K562 (cell line): Measurements from ENCODE around the gene PPP2R3B. TPM values are rescaled to one million over a fixed set of nuclear protein-coding genes. Genes with fewer than 3 reads are reported as not detected.

Experiments
- GATA2 ChIP-seq: sonication (generic); formaldehyde crosslinking; IDR thresholded peaks from 2 replicates; pipeline ENCODE4 v1.4.0; 2020; ENCODE audit warnings: mild to moderate bottlenecking, missing genetic modification reagents
- HDAC2 ChIP-seq: fragments of 450-650 bp; IDR thresholded peaks from 2 replicates; pipeline ENCODE4 v1.6.1; 2016; ENCODE audit warnings: mild to moderate bottlenecking
- MAFF ChIP-seq: IDR thresholded peaks from 2 replicates; pipeline ENCODE4 v1.6.1; 2012; ENCODE audit warnings: low read length, improper control_type of control experiment
- POLR2G ChIP-seq: fragments of 200-400 bp; formaldehyde crosslinking; IDR thresholded peaks from 2 replicates; pipeline ENCODE4 v1.6.1; 2017; ENCODE audit warnings: low read depth, mild to moderate bottlenecking, antibody characterized with exemption, low read length, moderate library complexity
- SMAD4 ChIP-seq: fragments of 250-450 bp; sonication (Bioruptor Pico); conservative IDR thresholded peaks from 2 replicates; pipeline ENCODE4 v1.8.0; 2021; ENCODE audit warnings: inconsistent platforms, mild to moderate bottlenecking, moderate library complexity
- ZNF121 ChIP-seq: sonication (generic); formaldehyde crosslinking; conservative IDR thresholded peaks from 2 replicates; pipeline ENCODE4 v1.8.0; 2022; ENCODE audit warnings: missing genetic modification reagents
- ZNF23 ChIP-seq: fragments of 250-450 bp; sonication (Bioruptor Pico); IDR thresholded peaks from 2 replicates; pipeline ENCODE4 v1.4.0; 2020; ENCODE audit warnings: mild to moderate bottlenecking
- polyA plus RNA-seq, 8 experiments: library from polyadenylated mRNA; depleted of rRNA in 4 of 8; stranded (reverse) in 5 of 8; unstranded in 3 of 8; fragments of >200 nt; fragmentation: Nextera tagmentation in 2 of 8; fragmentation: Illumina TruSeq in 1 of 8; extraction: Ambion mirVana in 2 of 8; extraction: Trizol in 1 of 8; gene quantifications; 2 replicates each; pipeline versions ENCODE4 v1.2.1 to v1.2.3, GENCODE V29; 2011 to 2014; ENCODE audit warnings: inconsistent platforms in 1 of 8, missing spikeins in 1 of 8
- total RNA-seq, 7 experiments: library from RNA; depleted of rRNA in 6 of 7; stranded (reverse); fragments of >200 nt in 6 of 7; fragmentation: Illumina TruSeq in 2 of 7; extraction: Trizol in 2 of 7; gene quantifications; 2 replicates each; pipeline versions ENCODE4 v1.2.1 to v1.2.3, GENCODE V29; 2011 to 2021; ENCODE audit warnings: low replicate concordance in 1 of 7
- TF ChIP-seq, protein P1 (sequence below): fragments of 250-450 bp; sonication (Bioruptor Pico); IDR thresholded peaks from 2 replicates; pipeline ENCODE4 v1.5.1; 2021; ENCODE audit warnings: mild to moderate bottlenecking
- TF ChIP-seq, protein P2 (sequence below), 3 experiments: fragments of 200-800 bp in 1 of 3; fragments of 250-450 bp in 1 of 3; fragments of 450-650 bp in 1 of 3; sonication (Bioruptor Pico) in 1 of 3; sonication (Bioruptor generic) in 1 of 3; formaldehyde crosslinking in 1 of 3; IDR thresholded peaks; 2 replicates each; pipeline versions ENCODE4 v1.6.1 to v1.8.0; 2016 to 2022; ENCODE audit warnings: mild to moderate bottlenecking in 2 of 3, missing genetic modification characterization in 2 of 3, missing compliant biosample characterization in 1 of 3, moderate library complexity in 1 of 3
- TF ChIP-seq, protein P3 (sequence below): fragments of 450-650 bp; IDR thresholded peaks from 2 replicates; pipeline ENCODE4 v1.6.1; 2018; ENCODE audit not compliant: partially characterized antibody
- TF ChIP-seq, protein P4 (sequence below): IDR thresholded peaks from 3 replicates; pipeline ENCODE4 v1.6.1; 2011; ENCODE audit warnings: borderline replicate concordance, mild to moderate bottlenecking, moderate library complexity; ENCODE audit not compliant: insufficient read length; ENCODE audit errors: extremely low read depth
- TF ChIP-seq, protein P5 (sequence below): sonication (generic); formaldehyde crosslinking; IDR thresholded peaks from 2 replicates; pipeline ENCODE4 v1.8.0; 2022; ENCODE audit warnings: missing genetic modification reagents, mild to moderate bottlenecking, moderate library complexity, borderline replicate concordance

Gene PPP2R3B
- total and polyA plus RNA-seq, 9 of the 15 experiments (the other 6 are each of a cell fraction or from before 2014, with no cell fraction given): 0.04 to 18.2 (median 8.2) TPM; not detected in 1

DNA sequence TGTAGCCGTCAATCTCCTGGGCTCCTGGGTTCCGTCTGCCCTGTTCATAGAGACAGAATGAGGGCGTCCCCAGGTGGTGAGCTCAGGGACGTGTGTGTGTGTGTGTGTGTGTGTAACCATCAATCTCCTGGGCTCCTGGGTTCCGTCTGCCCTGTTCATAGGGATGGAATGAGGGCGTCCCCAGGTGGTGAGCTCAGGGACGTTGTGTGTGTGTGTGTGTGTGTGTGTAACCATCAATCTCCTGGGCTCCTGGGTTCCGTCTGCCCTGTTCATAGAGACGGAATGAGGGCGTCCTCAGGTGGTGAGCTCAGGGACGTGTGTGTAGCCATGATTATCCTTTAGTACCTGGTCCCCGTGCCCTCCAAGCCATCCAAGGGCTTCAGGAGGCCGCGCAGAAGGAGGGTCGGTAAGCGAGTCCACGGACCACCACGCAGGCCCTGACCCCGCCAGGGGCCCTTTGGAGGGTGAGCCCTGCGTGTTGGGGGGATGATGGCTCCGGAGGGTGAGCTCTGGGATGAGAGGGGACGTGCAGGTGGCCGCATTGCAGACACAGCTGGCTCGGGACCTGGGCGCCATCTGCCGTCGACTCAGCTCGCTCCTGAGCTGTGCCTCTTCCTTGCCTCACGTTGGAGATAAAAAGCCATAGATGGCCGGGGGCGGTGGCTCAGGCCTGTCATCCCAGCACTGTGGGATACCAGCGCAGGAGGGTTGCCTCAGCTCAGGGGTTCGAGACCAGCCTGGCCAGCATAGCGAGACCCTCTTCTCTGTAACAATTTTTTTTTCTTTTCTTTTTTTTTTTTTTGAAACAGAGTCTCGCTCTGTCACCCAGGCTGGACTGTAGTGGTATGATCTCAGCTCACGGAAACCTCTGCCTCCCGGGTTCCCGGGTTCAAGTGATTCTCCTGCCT lies 62.7 kb downstream of the PPP2R3B start (continued):
- TF ChIP-seq ZNF23 (CRISPR knock-in tag): no peak
- TF ChIP-seq, protein P1, sequence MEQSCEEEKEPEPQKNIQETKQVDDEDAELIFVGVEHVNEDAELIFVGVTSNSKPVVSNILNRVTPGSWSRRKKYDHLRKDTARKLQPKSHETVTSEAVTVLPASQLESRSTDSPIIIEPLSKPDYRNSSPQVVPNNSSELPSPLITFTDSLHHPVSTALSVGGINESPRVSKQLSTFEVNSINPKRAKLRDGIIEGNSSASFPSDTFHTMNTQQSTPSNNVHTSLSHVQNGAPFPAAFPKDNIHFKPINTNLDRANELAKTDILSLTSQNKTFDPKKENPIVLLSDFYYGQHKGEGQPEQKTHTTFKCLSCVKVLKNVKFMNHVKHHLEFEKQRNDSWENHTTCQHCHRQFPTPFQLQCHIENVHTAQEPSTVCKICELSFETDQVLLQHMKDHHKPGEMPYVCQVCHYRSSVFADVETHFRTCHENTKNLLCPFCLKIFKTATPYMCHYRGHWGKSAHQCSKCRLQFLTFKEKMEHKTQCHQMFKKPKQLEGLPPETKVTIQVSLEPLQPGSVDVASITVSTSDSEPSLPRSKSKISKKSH (CRISPR knock-in tag): no peak
- no peak for TF ChIP-seq SMAD4 (CRISPR knock-in tag)
- TF ChIP-seq HDAC2: no peak
- TF ChIP-seq, protein P2, sequence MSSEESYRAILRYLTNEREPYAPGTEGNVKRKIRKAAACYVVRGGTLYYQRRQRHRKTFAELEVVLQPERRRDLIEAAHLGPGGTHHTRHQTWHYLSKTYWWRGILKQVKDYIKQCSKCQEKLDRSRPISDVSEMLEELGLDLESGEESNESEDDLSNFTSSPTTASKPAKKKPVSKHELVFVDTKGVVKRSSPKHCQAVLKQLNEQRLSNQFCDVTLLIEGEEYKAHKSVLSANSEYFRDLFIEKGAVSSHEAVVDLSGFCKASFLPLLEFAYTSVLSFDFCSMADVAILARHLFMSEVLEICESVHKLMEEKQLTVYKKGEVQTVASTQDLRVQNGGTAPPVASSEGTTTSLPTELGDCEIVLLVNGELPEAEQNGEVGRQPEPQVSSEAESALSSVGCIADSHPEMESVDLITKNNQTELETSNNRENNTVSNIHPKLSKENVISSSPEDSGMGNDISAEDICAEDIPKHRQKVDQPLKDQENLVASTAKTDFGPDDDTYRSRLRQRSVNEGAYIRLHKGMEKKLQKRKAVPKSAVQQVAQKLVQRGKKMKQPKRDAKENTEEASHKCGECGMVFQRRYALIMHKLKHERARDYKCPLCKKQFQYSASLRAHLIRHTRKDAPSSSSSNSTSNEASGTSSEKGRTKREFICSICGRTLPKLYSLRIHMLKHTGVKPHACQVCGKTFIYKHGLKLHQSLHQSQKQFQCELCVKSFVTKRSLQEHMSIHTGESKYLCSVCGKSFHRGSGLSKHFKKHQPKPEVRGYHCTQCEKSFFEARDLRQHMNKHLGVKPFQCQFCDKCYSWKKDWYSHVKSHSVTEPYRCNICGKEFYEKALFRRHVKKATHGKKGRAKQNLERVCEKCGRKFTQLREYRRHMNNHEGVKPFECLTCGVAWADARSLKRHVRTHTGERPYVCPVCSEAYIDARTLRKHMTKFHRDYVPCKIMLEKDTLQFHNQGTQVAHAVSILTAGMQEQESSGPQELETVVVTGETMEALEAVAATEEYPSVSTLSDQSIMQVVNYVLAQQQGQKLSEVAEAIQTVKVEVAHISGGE (CRISPR knock-in tag; IDR thresholded peaks at IDR 0.05): no peak
- no peak for TF ChIP-seq GATA2
- TF ChIP-seq MAFF: no peak
- TF ChIP-seq ZNF121 (CRISPR knock-in tag): peak; percentile 63; the same call in 1 of the 2 replicates
- TF ChIP-seq, protein P3, sequence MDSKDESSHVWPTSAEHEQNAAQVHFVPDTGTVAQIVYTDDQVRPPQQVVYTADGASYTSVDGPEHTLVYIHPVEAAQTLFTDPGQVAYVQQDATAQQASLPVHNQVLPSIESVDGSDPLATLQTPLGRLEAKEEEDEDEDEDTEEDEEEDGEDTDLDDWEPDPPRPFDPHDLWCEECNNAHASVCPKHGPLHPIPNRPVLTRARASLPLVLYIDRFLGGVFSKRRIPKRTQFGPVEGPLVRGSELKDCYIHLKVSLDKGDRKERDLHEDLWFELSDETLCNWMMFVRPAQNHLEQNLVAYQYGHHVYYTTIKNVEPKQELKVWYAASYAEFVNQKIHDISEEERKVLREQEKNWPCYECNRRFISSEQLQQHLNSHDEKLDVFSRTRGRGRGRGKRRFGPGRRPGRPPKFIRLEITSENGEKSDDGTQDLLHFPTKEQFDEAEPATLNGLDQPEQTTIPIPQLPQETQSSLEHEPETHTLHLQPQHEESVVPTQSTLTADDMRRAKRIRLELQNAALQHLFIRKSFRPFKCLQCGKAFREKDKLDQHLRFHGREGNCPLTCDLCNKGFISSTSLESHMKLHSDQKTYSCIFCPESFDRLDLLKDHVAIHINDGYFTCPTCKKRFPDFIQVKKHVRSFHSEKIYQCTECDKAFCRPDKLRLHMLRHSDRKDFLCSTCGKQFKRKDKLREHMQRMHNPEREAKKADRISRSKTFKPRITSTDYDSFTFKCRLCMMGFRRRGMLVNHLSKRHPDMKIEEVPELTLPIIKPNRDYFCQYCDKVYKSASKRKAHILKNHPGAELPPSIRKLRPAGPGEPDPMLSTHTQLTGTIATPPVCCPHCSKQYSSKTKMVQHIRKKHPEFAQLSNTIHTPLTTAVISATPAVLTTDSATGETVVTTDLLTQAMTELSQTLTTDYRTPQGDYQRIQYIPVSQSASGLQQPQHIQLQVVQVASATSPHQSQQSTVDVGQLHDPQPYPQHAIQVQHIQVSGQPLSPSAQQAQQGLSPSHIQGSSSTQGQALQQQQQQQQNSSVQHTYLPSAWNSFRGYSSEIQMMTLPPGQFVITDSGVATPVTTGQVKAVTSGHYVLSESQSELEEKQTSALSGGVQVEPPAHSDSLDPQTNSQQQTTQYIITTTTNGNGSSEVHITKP: peak; percentile 62
- TF ChIP-seq, protein P4, sequence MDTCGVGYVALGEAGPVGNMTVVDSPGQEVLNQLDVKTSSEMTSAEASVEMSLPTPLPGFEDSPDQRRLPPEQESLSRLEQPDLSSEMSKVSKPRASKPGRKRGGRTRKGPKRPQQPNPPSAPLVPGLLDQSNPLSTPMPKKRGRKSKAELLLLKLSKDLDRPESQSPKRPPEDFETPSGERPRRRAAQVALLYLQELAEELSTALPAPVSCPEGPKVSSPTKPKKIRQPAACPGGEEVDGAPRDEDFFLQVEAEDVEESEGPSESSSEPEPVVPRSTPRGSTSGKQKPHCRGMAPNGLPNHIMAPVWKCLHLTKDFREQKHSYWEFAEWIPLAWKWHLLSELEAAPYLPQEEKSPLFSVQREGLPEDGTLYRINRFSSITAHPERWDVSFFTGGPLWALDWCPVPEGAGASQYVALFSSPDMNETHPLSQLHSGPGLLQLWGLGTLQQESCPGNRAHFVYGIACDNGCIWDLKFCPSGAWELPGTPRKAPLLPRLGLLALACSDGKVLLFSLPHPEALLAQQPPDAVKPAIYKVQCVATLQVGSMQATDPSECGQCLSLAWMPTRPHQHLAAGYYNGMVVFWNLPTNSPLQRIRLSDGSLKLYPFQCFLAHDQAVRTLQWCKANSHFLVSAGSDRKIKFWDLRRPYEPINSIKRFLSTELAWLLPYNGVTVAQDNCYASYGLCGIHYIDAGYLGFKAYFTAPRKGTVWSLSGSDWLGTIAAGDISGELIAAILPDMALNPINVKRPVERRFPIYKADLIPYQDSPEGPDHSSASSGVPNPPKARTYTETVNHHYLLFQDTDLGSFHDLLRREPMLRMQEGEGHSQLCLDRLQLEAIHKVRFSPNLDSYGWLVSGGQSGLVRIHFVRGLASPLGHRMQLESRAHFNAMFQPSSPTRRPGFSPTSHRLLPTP: no peak
- 0 out of 2 replicates have a peak, but pooled peaks have one; percentile 25 for TF ChIP-seq POLR2G
- TF ChIP-seq, protein P5, sequence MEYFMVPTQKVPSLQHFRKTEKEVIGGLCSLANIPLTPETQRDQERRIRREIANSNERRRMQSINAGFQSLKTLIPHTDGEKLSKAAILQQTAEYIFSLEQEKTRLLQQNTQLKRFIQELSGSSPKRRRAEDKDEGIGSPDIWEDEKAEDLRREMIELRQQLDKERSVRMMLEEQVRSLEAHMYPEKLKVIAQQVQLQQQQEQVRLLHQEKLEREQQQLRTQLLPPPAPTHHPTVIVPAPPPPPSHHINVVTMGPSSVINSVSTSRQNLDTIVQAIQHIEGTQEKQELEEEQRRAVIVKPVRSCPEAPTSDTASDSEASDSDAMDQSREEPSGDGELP (CRISPR knock-in tag): peak; percentile 68
